Peyer's patch (tissue), 4 donors: ENCODE measurements around the gene CDH12.

Experiments used
- POLR2A ChIP-seq, 2 donors: fragments of 450-650 bp; IDR thresholded peaks; one replicate each; pipeline ENCODE4 v1.5.1; 2017; ENCODE audit warnings: antibody characterized with exemption in 2 of 2, mild to moderate bottlenecking in 2 of 2, moderate library complexity in 2 of 2
- TF ChIP-seq, protein P1 (sequence below), 6 experiments: fragments of 450-650 bp in 4 of 6; fragments of 200-600 bp in 2 of 6; sonication (generic) in 1 of 6; IDR thresholded peaks; one replicate each; pipeline ENCODE4 v1.5.1; 2017 to 2019; ENCODE audit warnings: antibody characterized with exemption in 6 of 6, mild to moderate bottlenecking in 3 of 6, moderate library complexity in 1 of 6

- TF ChIP-seq POLR2A (IDR thresholded peaks at IDR 0.05), result no peak
- TF ChIP-seq, protein P1, sequence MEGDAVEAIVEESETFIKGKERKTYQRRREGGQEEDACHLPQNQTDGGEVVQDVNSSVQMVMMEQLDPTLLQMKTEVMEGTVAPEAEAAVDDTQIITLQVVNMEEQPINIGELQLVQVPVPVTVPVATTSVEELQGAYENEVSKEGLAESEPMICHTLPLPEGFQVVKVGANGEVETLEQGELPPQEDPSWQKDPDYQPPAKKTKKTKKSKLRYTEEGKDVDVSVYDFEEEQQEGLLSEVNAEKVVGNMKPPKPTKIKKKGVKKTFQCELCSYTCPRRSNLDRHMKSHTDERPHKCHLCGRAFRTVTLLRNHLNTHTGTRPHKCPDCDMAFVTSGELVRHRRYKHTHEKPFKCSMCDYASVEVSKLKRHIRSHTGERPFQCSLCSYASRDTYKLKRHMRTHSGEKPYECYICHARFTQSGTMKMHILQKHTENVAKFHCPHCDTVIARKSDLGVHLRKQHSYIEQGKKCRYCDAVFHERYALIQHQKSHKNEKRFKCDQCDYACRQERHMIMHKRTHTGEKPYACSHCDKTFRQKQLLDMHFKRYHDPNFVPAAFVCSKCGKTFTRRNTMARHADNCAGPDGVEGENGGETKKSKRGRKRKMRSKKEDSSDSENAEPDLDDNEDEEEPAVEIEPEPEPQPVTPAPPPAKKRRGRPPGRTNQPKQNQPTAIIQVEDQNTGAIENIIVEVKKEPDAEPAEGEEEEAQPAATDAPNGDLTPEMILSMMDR (IDR thresholded peaks at IDR 0.05), result no peak
Measured at GRCh38 chr5:22650511-22650910, 202.6 kb downstream of the CDH12 start.
